SK-N-SH (cell line): Measurements from ENCODE around the gene CMYA5. TPM values are rescaled to one million over a fixed set of nuclear protein-coding genes. Genes with fewer than 3 reads are reported as not detected.

ENCODE experiments used
- CTCF ChIA-PET: fragments of 300-600, 350-600 bp; formaldehyde crosslinking; extraction: SDS; loops from one replicate; lab custom pipeline; 2021; lab: Yijun Ruan, JAX
- POLR2A ChIA-PET: fragments of 350-600 bp; sonication (Branson Sonifier 250); formaldehyde crosslinking; extraction: SDS; loops from one replicate; lab custom pipeline; 2020; ENCODE audit warnings: antibody characterized with exemption, inconsistent platforms; lab: Yijun Ruan, JAX
- DNase-seq: peaks from one replicate; pipeline ENCODE4 v3.0.0; 2012
- H2AFZ ChIP-seq: fragments of 200-600 bp; sonication (generic); 2 replicates; pipeline ENCODE4 v1.8.1; 2016; ENCODE audit warnings: antibody characterized with exemption, mild to moderate bottlenecking, low read depth
- H3F3A ChIP-seq: fragments of 200-600 bp; sonication (generic); replicated peaks from 2 replicates; pipeline ENCODE3; 2016; ENCODE audit warnings: antibody characterized with exemption, mild to moderate bottlenecking; ENCODE audit not compliant: insufficient read depth
- H3K27ac ChIP-seq, 2 experiments: fragments of 200-500 bp in 1 of 2; fragments of 200-600 bp in 1 of 2; sonication (Bioruptor generic) in 1 of 2; sonication (generic), shearing (Covaris generic) in 1 of 2; 2 replicates each; pipeline versions ENCODE4 v1.5.1 to v1.6.1; 2014 to 2016; ENCODE audit warnings: low read depth in 2 of 2, inconsistent platforms in 1 of 2, low read length in 1 of 2, mild to moderate bottlenecking in 1 of 2, mixed read lengths in 1 of 2
- H3K27me3 ChIP-seq: fragments of 200-600 bp; sonication (generic), shearing (Covaris generic); 2 replicates; pipeline ENCODE4 v1.6.1; 2016; ENCODE audit warnings: mixed run types; ENCODE audit not compliant: insufficient read depth
- H3K36me3 ChIP-seq, 2 experiments: fragments of 200-500 bp in 1 of 2; fragments of 200-600 bp in 1 of 2; sonication (Bioruptor generic) in 1 of 2; sonication (generic) in 1 of 2; replicated peaks in 1 of 2; 2 replicates each; pipeline versions ENCODE3 to v1.5.1; 2014 to 2016; ENCODE audit warnings: low read length in 1 of 2, mild to moderate bottlenecking in 1 of 2; ENCODE audit not compliant: insufficient read depth in 2 of 2, control insufficient read depth in 1 of 2
- H3K4me1 ChIP-seq, 2 experiments: fragments of 200-500 bp in 1 of 2; fragments of 200-600 bp in 1 of 2; sonication (Bioruptor generic) in 1 of 2; sonication (generic), shearing (Covaris generic) in 1 of 2; 2 replicates each; pipeline versions ENCODE4 v1.5.1 to v1.6.1; 2014 to 2016; ENCODE audit warnings: low read depth in 1 of 2, low read length in 1 of 2, mixed run types in 1 of 2; ENCODE audit not compliant: insufficient read depth in 2 of 2, control insufficient read depth in 1 of 2
- H3K4me2 ChIP-seq: fragments of 200-600 bp; sonication (generic), shearing (Covaris generic); 2 replicates; pipeline ENCODE4 v1.6.1; 2017; ENCODE audit warnings: mixed run types
- H3K4me3 ChIP-seq, 2 experiments: fragments of 200-500 bp in 1 of 2; fragments of 200-600 bp in 1 of 2; sonication (Bioruptor generic) in 1 of 2; sonication (generic), shearing (Covaris generic) in 1 of 2; 2 replicates each; pipeline versions ENCODE4 v1.5.1 to v1.8.1; 2014 to 2016; ENCODE audit warnings: low read depth in 2 of 2, inconsistent platforms in 1 of 2, low read length in 1 of 2, mild to moderate bottlenecking in 1 of 2, mixed read lengths in 1 of 2, moderate library complexity in 1 of 2
- H3K79me2 ChIP-seq: fragments of 200-600 bp; sonication (generic); 2 replicates; pipeline ENCODE4 v1.8.1; 2017; ENCODE audit warnings: mild to moderate bottlenecking; ENCODE audit not compliant: insufficient read depth
- H3K9ac ChIP-seq: fragments of 200-600 bp; sonication (generic); 2 replicates; pipeline ENCODE4 v1.6.1; 2017; ENCODE audit warnings: mixed run types
- H3K9me2 ChIP-seq: fragments of 200-600 bp; sonication (generic); 2 replicates; pipeline ENCODE4 v1.6.1; 2017; ENCODE audit warnings: mixed run types
- H3K9me3 ChIP-seq: fragments of 200-600 bp; sonication (generic); 2 replicates; pipeline ENCODE4 v1.6.1; 2017; ENCODE audit warnings: mixed run types, mild to moderate bottlenecking, moderate library complexity
- H4K20me1 ChIP-seq: fragments of 200-600 bp; sonication (generic); 2 replicates; pipeline ENCODE4 v1.6.1; 2017; ENCODE audit warnings: mild to moderate bottlenecking, mixed run types; ENCODE audit not compliant: insufficient read depth
- CTCF ChIP-seq: fragments of 200-600 bp; sonication (generic); IDR thresholded peaks from 2 replicates; pipeline ENCODE4 v1.6.1; 2017; ENCODE audit warnings: antibody characterized with exemption, mild to moderate bottlenecking, moderate library complexity
- EZH2phosphoT487 ChIP-seq: fragments of 200-600 bp; sonication (generic); IDR thresholded peaks from 2 replicates; pipeline ENCODE4 v1.6.1; 2017; ENCODE audit warnings: low read depth, mixed run types, mild to moderate bottlenecking, antibody characterized with exemption, moderate library complexity, borderline replicate concordance
- FOSL2 ChIP-seq: IDR thresholded peaks from 2 replicates; pipeline ENCODE4 v1.4.0; 2012; ENCODE audit warnings: low read depth, mild to moderate bottlenecking, moderate library complexity, borderline replicate concordance
- FOXM1 ChIP-seq: IDR thresholded peaks from 2 replicates; pipeline ENCODE4 v1.4.0; 2012; ENCODE audit warnings: low read depth, mild to moderate bottlenecking
- JUND ChIP-seq: IDR thresholded peaks from 2 replicates; pipeline ENCODE4 v1.4.0; 2012
- PBX3 ChIP-seq: IDR thresholded peaks from 2 replicates; pipeline ENCODE4; 2012
- POLR2AphosphoS5 ChIP-seq: IDR thresholded peaks from 2 replicates; pipeline ENCODE4 v1.6.1; 2012; ENCODE audit warnings: low read depth, low read length
- RAD21 ChIP-seq: IDR thresholded peaks from 2 replicates; pipeline ENCODE4 v1.6.1; 2012; ENCODE audit warnings: mild to moderate bottlenecking, low read length
- RXRA ChIP-seq: IDR thresholded peaks from 2 replicates; pipeline ENCODE4 v1.4.0; 2012; ENCODE audit warnings: low read depth, mild to moderate bottlenecking, borderline replicate concordance
- TAF1 ChIP-seq: IDR thresholded peaks from 2 replicates; pipeline ENCODE4 v1.6.1; 2012; ENCODE audit warnings: low read depth, mild to moderate bottlenecking, low read length, moderate library complexity, borderline replicate concordance
- TEAD4 ChIP-seq: IDR thresholded peaks from 2 replicates; pipeline ENCODE4 v1.4.0; 2012; ENCODE audit warnings: mild to moderate bottlenecking, borderline replicate concordance; ENCODE audit not compliant: insufficient read depth
- WGBS: methylation state at CpG from one replicate; pipeline ENCODE4 v1.1.6; 2017; ENCODE audit warnings: low lambda C conversion rate; 5-methylcytosine and 5-hydroxymethylcytosine counted together
- polyA plus RNA-seq, 3 experiments: library from polyadenylated mRNA; depleted of rRNA; stranded (reverse); fragments of >200 nt; gene quantifications; 2 replicates each; pipeline ENCODE4 v1.2.3, GENCODE V29; 2012
- TF ChIP-seq, protein P1 (sequence below): IDR thresholded peaks from 2 replicates; pipeline ENCODE4 v1.4.0; 2012; ENCODE audit warnings: low read depth, borderline replicate concordance

The CMYA5 gene
- polyA plus RNA-seq, 1 of the 3 experiments (the other 2 are of a cell fraction) = 0.12 TPM

DNA sequence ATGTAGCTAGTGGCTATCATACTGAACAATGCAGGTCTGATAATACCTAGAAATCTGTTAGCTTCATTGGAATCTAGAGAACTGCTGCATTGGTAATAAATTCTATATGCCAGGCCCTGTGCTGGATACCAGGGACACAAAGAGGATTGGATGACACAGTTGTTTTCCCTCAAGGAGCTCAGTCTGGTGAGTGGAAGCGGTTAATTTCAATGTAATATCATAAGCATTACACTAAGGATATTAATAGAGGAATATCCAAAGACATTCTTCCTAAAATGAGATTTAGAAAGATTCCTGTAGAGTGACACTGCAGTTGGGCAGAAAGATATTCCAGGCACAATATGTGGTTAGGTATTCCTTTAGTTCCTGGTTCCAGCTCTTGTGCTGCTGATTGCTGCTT is 5.9 kb downstream of the CMYA5 start:
- Histone ChIP-seq H3K4me3 (no peak overlapping the region), H3K79me2 (no peaks in the 10 kb centered on the region), H3F3A (no peaks in the 10 kb centered on the region), H3K9ac (no peak overlapping the region), H3K9me3 (no peaks in the 10 kb centered on the region), H3K4me2 (no peak overlapping the region), H3K36me3 (peaks cover 0 to 3% of the 10 kb centered on the region in 2 experiments), H3K9me2 (no peaks in the 10 kb centered on the region), H3K4me1 (no peaks in the 10 kb centered on the region), H2AFZ (no peak overlapping the region), H3K27me3 (no peaks in the 10 kb centered on the region), H3K27ac (no peak overlapping the region), H4K20me1 (no peaks in the 10 kb centered on the region)
- no peak for DNase-seq
- TF ChIP-seq RXRA = no peak
- TF ChIP-seq FOXM1 = no peak
- TF ChIP-seq FOSL2 = no peak
- TF ChIP-seq TAF1 = no peak
- TF ChIP-seq CTCF = no peak
- TF ChIP-seq TEAD4 = no peak
- no peak for TF ChIP-seq EZH2phosphoT487
- no peak for TF ChIP-seq JUND
- no peak for TF ChIP-seq RAD21
- TF ChIP-seq PBX3 = no peak
- TF ChIP-seq POLR2AphosphoS5 = no peak
- TF ChIP-seq, protein P1, sequence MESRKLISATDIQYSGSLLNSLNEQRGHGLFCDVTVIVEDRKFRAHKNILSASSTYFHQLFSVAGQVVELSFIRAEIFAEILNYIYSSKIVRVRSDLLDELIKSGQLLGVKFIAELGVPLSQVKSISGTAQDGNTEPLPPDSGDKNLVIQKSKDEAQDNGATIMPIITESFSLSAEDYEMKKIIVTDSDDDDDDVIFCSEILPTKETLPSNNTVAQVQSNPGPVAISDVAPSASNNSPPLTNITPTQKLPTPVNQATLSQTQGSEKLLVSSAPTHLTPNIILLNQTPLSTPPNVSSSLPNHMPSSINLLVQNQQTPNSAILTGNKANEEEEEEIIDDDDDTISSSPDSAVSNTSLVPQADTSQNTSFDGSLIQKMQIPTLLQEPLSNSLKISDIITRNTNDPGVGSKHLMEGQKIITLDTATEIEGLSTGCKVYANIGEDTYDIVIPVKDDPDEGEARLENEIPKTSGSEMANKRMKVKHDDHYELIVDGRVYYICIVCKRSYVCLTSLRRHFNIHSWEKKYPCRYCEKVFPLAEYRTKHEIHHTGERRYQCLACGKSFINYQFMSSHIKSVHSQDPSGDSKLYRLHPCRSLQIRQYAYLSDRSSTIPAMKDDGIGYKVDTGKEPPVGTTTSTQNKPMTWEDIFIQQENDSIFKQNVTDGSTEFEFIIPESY = no peak
- CTCF ChIA-PET = interaction anchor here (0.6 kb wide), 2 partner anchors 47 to 1202 kb away, joined by 3 to 4 read pairs; no protein-coding TSS in a partner anchor
- 100% methylated on average over 1 of the region's 1 CpG for WGBS
- POLR2A ChIA-PET = no interaction called here
